Breast epithelium (tissue), 3 donors: ENCODE measurements around the gene LGALS12.

ENCODE experiments used
- CTCF ChIP-seq, 3 donors: fragments of 450-650 bp; IDR thresholded peaks; one replicate each; pipeline ENCODE4 v1.5.1; 2016 to 2017; ENCODE audit warnings: antibody characterized with exemption in 3 of 3, mild to moderate bottlenecking in 3 of 3, moderate library complexity in 3 of 3
- POLR2A ChIP-seq: fragments of 450-650 bp; IDR thresholded peaks from one replicate; pipeline ENCODE4 v1.6.1; 2016; ENCODE audit warnings: antibody characterized with exemption, mild to moderate bottlenecking, moderate library complexity

DNA sequence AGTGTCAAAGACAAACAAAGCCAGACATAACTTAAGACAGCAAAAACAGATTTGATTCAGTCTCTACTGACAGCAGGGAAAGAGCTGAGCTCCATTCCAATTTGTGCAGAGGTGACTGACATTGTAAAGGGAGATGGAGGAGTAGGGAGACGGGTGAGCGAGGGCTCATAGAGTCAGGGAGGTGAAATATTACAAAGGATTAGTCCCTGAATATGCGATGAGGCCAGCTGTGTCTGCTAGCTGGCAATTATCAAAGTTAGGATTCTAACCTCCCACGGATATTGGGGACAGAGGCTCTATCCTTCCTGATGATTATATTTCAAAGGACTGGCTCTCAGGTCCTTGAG lies 49.0 kb downstream of the LGALS12 start:
- TF ChIP-seq CTCF (IDR thresholded peaks at IDR 0.05): no peak
- no peak for TF ChIP-seq POLR2A
